Activated CD4-positive, alpha-beta T cell treated with anti-CD3 and anti-CD28 coated beads for 48 hours (primary cell): ENCODE measurements around the gene PHOSPHO1.

Source experiments
- DNase-seq: peaks from one replicate; pipeline ENCODE4 v3.0.0-alpha.2; 2020

The PHOSPHO1 gene

GRCh38 chr17:49217651-49218413 lies 12.8 kb downstream of the PHOSPHO1 start:
- peak; percentile 46 for DNase-seq

GRCh38 chr17:49216953-49217650 lies 13.5 kb downstream of the PHOSPHO1 start:
- no peak for DNase-seq

GRCh38 chr17:49216482-49216881 lies 14.1 kb downstream of the PHOSPHO1 start:
- no peak for DNase-seq

GRCh38 chr17:49214676-49215360 lies 15.8 kb downstream of the PHOSPHO1 start:
- DNase-seq, result no peak

GRCh38 chr17:49213847-49214246 lies 16.7 kb downstream of the PHOSPHO1 start:
- DNase-seq, result no peak

- DNase-seq, result no peak
These were observed 17.2 kb downstream of the PHOSPHO1 start for GRCh38 chr17:49213399-49213798.

GRCh38 chr17:49210158-49211029 lies 20.2 kb downstream of the PHOSPHO1 start, which contains the start of the genes ABI3 and GNGT2:
TSS of gene ABI3 (plus strand) at chr17:49210707. CDS start at chr17:49210725, 18 bp downstream.
TSS of gene GNGT2 (minus strand) at chr17:49210574. CDS start at chr17:49207422, 3,152 bp downstream.
- DNase-seq, result peak; percentile 79

GRCh38 chr17:49209061-49209571 lies 21.5 kb downstream of the PHOSPHO1 start:
- DNase-seq, result no peak

- DNase-seq, result no peak
These were observed 26.1 kb downstream of the PHOSPHO1 start for GRCh38 chr17:49204516-49204915.

GRCh38 chr17:49203796-49204195 lies 26.8 kb downstream of the PHOSPHO1 start:
- no peak for DNase-seq

- DNase-seq, result no peak
These were observed 29.1 kb downstream of the PHOSPHO1 start for GRCh38 chr17:49201481-49201927.

GRCh38 chr17:49200423-49201083 lies 30.0 kb downstream of the PHOSPHO1 start:
- no peak for DNase-seq

- DNase-seq, result no peak
These were observed 32.4 kb downstream of the PHOSPHO1 start for GRCh38 chr17:49198211-49198610.

GRCh38 chr17:49197346-49197998 lies 33.1 kb downstream of the PHOSPHO1 start:
- no peak for DNase-seq

- no peak for DNase-seq
These were observed 34.1 kb downstream of the PHOSPHO1 start for GRCh38 chr17:49196520-49196919.

GRCh38 chr17:49195751-49196150 lies 34.8 kb downstream of the PHOSPHO1 start:
- DNase-seq, result no peak

- no peak for DNase-seq
These were observed 36.3 kb downstream of the PHOSPHO1 start for GRCh38 chr17:49194297-49194607.

- DNase-seq, result peak; percentile 51
These were observed 36.9 kb downstream of the PHOSPHO1 start for GRCh38 chr17:49193513-49194296.

- peak; percentile 95 for DNase-seq
These were observed 38.5 kb downstream of the PHOSPHO1 start for GRCh38 chr17:49191917-49192741.
